ENCODE measurements around the gene CAPN3.
A peak's percentile ranks its signal among the peaks of the same experiment; 100 is the strongest.

Gene CAPN3

DNA sequence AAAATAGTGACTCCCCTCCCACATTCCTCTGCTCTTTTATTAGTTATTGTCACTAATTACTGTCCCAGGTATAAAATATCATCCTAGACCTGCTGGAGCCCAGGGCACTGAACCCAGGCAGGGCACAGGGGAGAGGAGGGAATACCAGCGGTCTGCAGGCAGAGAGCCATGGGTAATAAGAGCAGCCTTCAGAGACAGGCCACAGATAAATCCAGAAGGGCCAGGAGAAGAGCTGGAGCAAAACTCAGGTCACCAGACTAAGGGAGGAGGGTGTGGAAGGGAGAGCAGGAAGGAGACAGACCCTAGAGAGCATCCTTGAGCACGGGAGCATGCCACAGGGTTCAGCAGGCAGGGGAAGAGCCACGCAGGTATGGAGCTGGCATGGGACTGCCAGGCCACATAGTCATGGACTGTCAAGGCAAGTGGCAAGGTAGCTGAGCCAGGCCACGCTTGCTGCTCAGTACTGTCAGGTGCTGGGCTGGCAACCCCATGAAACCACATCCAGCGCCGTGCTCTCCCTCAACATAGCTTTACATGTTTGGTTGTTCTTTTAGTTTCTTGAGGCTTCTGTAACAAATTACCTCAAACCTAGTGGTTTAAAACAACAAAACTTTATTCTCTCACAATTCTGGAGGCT is 15.6 kb upstream of the CAPN3 start:
- no peaks in the 10 kb centered on the region for H3K27me3 ChIP-seq (ENCODE audit: insufficient read depth, poor library complexity, severe bottlenecking)
- H3K27ac ChIP-seq (replicated peaks): no peak overlapping the region
- TF ChIP-seq, protein P1, sequence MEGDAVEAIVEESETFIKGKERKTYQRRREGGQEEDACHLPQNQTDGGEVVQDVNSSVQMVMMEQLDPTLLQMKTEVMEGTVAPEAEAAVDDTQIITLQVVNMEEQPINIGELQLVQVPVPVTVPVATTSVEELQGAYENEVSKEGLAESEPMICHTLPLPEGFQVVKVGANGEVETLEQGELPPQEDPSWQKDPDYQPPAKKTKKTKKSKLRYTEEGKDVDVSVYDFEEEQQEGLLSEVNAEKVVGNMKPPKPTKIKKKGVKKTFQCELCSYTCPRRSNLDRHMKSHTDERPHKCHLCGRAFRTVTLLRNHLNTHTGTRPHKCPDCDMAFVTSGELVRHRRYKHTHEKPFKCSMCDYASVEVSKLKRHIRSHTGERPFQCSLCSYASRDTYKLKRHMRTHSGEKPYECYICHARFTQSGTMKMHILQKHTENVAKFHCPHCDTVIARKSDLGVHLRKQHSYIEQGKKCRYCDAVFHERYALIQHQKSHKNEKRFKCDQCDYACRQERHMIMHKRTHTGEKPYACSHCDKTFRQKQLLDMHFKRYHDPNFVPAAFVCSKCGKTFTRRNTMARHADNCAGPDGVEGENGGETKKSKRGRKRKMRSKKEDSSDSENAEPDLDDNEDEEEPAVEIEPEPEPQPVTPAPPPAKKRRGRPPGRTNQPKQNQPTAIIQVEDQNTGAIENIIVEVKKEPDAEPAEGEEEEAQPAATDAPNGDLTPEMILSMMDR (IDR thresholded peaks at IDR 0.05; ENCODE audit: insufficient read depth, low read length): no peak
- no peak for TF ChIP-seq GABPA (IDR thresholded peaks at IDR 0.05; ENCODE audit: low read depth)
- TF ChIP-seq, protein P2, sequence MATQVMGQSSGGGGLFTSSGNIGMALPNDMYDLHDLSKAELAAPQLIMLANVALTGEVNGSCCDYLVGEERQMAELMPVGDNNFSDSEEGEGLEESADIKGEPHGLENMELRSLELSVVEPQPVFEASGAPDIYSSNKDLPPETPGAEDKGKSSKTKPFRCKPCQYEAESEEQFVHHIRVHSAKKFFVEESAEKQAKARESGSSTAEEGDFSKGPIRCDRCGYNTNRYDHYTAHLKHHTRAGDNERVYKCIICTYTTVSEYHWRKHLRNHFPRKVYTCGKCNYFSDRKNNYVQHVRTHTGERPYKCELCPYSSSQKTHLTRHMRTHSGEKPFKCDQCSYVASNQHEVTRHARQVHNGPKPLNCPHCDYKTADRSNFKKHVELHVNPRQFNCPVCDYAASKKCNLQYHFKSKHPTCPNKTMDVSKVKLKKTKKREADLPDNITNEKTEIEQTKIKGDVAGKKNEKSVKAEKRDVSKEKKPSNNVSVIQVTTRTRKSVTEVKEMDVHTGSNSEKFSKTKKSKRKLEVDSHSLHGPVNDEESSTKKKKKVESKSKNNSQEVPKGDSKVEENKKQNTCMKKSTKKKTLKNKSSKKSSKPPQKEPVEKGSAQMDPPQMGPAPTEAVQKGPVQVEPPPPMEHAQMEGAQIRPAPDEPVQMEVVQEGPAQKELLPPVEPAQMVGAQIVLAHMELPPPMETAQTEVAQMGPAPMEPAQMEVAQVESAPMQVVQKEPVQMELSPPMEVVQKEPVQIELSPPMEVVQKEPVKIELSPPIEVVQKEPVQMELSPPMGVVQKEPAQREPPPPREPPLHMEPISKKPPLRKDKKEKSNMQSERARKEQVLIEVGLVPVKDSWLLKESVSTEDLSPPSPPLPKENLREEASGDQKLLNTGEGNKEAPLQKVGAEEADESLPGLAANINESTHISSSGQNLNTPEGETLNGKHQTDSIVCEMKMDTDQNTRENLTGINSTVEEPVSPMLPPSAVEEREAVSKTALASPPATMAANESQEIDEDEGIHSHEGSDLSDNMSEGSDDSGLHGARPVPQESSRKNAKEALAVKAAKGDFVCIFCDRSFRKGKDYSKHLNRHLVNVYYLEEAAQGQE (IDR thresholded peaks at IDR 0.05; ENCODE audit: insufficient replicate concordance, low read depth): no peak
- no peak for TF ChIP-seq SPI1 (IDR thresholded peaks at IDR 0.05; ENCODE audit: borderline replicate concordance, low read depth)
- TF ChIP-seq POLR2AphosphoS5 (IDR thresholded peaks at IDR 0.05; ENCODE audit: low read depth): no peak
- no peak overlapping the region for H3K4me3 ChIP-seq (replicated peaks; ENCODE audit: insufficient read depth, low read length)
- no peak for DNase-seq (ENCODE audit: low read depth in 1 of 2, low spot score in 1 of 2)

DNA sequence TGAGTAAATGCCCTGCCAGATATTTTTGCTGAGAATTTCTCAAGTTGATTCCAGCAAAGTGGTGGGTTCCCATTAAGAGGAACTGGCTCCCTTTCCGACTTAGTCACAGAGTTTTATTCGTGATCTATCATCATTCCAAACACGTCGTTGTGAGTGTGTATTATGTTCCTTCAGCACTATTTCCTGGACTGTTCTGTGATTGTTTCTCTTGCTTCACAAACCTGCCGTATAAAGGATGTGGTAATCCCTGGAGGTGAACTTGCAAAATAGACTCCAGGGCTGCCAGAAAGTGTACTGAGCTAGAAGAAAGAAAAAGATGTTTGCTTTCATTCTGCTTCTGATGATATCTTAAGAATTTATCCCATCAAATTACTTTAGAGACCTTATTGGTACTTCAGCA is 14.5 kb upstream of the CAPN3 start:
- peak in 1 of 2 experiments; percentile 48 for DNase-seq (ENCODE audit: low read depth in 1 of 2, low spot score in 1 of 2)
- TF ChIP-seq, protein P2 (IDR thresholded peaks at IDR 0.05; ENCODE audit: insufficient replicate concordance, low read depth): peak; percentile 90
- no peak for TF ChIP-seq POLR2AphosphoS5 (IDR thresholded peaks at IDR 0.05; ENCODE audit: low read depth)
- TF ChIP-seq, protein P1 (IDR thresholded peaks at IDR 0.05; ENCODE audit: insufficient read depth, low read length): no peak
- no peak for TF ChIP-seq GABPA (IDR thresholded peaks at IDR 0.05; ENCODE audit: low read depth)
- TF ChIP-seq SPI1 (IDR thresholded peaks at IDR 0.05; ENCODE audit: borderline replicate concordance, low read depth): 0 out of 2 replicates have a peak, but pooled peaks have one; percentile 13

DNA sequence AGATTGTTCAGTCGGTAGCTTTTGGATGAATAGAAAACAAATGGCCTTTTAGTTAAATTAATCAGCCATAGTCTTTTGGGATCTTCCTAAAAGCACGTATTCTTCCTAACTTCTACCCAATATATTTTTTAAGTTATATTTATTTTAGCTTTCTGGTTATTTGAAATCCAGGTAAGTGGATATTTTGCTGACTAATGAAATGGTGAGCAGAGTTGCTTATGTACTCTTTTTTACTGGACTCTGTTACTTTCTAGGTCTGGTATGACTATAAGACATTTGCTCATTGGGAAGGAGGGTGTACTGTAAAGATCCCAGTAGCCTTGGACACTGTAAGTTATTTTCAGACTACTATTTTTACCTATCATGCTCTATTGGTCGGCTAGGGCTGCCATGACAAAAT is 13.8 kb upstream of the CAPN3 start:
- Histone ChIP-seq H3K27me3 (ENCODE audit: insufficient read depth, poor library complexity, severe bottlenecking) (no peaks in the 10 kb centered on the region), H3K27ac (replicated peaks) (no peak overlapping the region), H3K4me3 (replicated peaks; ENCODE audit: insufficient read depth, low read length) (no peak overlapping the region)
- DNase-seq (ENCODE audit: low read depth in 1 of 2, low spot score in 1 of 2): no peak
- TF ChIP-seq GABPA (IDR thresholded peaks at IDR 0.05; ENCODE audit: low read depth) (no peak), SPI1 (IDR thresholded peaks at IDR 0.05; ENCODE audit: borderline replicate concordance, low read depth) (no peak)

More for the DNA sequence above, 14.5 kb upstream of the CAPN3 start:
- Histone ChIP-seq H3K27ac (replicated peaks) (no peak overlapping the region), H3K4me3 (replicated peaks; ENCODE audit: insufficient read depth, low read length) (no peak overlapping the region), H3K27me3 (ENCODE audit: insufficient read depth, poor library complexity, severe bottlenecking) (no peaks in the 10 kb centered on the region)

DNA sequence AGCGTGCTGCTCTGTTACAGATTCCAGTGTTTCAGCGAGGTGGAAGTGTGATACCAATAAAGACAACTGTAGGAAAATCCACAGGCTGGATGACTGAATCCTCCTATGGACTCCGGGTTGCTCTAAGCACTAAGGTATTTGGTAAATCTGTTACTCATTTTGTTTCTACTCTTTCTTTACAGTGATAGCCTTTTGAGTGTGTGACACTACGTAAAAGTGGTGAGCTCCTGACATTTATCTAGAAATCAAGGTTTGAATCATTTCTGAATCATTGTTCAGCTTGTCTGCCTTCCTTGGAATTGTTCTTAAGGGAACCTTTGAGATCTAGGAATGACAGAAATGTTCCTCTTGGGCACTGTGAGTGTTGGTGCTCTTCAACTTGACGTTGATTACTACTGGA is 11.2 kb upstream of the CAPN3 start:
- no peaks in the 10 kb centered on the region for H3K27me3 ChIP-seq (ENCODE audit: insufficient read depth, poor library complexity, severe bottlenecking)
- DNase-seq (ENCODE audit: low read depth in 1 of 2, low spot score in 1 of 2): no peak
- TF ChIP-seq, protein P2 (IDR thresholded peaks at IDR 0.05; ENCODE audit: insufficient replicate concordance, low read depth): no peak
- TF ChIP-seq SPI1 (IDR thresholded peaks at IDR 0.05; ENCODE audit: borderline replicate concordance, low read depth) (no peak), GABPA (IDR thresholded peaks at IDR 0.05; ENCODE audit: low read depth) (no peak), POLR2AphosphoS5 (IDR thresholded peaks at IDR 0.05; ENCODE audit: low read depth) (no peak)
- TF ChIP-seq, protein P1 (IDR thresholded peaks at IDR 0.05; ENCODE audit: insufficient read depth, low read length): no peak
- H3K4me3 ChIP-seq (replicated peaks; ENCODE audit: insufficient read depth, low read length): no peak overlapping the region
- no peak overlapping the region for H3K27ac ChIP-seq (replicated peaks)

All from HL-60 (cell line).